SU-DHL-6 (cell line): ENCODE measurements around the gene TSSC4.
A peak's percentile ranks its signal among the peaks of the same experiment; 100 is the strongest.

Source experiments
- CTCF ChIP-seq: fragments of 200-600 bp; sonication (generic); IDR thresholded peaks from one replicate; pipeline ENCODE4 v1.5.1; 2017; ENCODE audit warnings: antibody characterized with exemption, mild to moderate bottlenecking, low read length, moderate library complexity; ENCODE audit not compliant: insufficient read depth, poor library complexity, severe bottlenecking
- EZH2phosphoT487 ChIP-seq: fragments of 200-600 bp; sonication (generic), shearing (Covaris generic); conservative IDR thresholded peaks from 2 replicates; pipeline ENCODE4 v1.6.1; 2018; ENCODE audit warnings: mild to moderate bottlenecking, antibody characterized with exemption, low read length, moderate library complexity, mixed read lengths

DNA sequence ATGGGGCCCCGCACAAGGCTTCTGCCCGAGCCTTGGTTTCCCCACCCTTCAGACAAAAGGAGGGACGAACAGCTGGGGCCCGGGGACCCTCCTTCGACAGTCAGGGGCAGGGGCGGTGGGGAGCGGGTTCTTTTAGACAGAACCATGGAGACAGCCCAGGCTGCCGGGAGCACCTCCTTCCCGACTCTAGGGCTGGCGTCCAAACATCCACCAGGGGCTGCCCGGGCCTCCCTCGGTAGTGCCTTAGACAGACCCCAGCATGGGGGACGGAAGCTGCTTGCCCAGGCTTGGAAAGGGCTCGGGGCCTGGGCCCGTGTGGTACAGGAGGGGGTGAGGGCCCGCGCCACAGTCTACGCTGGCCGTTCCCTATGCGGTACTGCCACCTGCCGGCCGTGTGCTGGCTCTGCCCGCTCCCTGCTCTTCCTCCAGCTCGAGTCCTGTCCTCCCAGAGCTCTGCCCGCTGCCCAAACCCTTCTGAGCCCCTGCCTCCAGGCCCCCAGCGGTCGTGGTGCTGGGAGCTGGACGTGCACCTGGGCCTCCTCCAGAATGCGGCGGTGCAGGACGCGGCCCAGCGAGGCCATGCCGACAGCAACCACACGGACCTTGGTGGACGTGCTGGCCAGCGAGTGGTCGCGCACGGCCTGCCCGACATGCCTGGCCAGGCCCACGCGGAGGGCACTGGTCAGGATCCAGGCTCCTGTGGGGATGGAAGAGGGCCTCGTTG, 20.1 kb downstream of the TSSC4 start:
- TF ChIP-seq CTCF (peak; percentile 84), EZH2phosphoT487 (no peak)
